Measurements from ENCODE around the gene TPT1. TPM values are rescaled to one million over a fixed set of nuclear protein-coding genes. Genes with fewer than 3 reads are reported as not detected.

The TPT1 gene
- polyA plus RNA-seq, 1 of the 3 experiments (the other 2 are of a cell fraction), result 1,919 TPM

GRCh38 chr13:45333251-45333976 is 7.6 kb downstream of the TPT1 start:
- Histone ChIP-seq H2AFZ (ENCODE audit: low read depth) (no peak overlapping the region), H3K4me1 (ENCODE audit: control insufficient read depth in 1 of 2, insufficient read depth in 2 of 2, low read depth in 1 of 2, low read length in 1 of 2) (peaks cover 5 to 64% of the 10 kb centered on the region in 2 experiments), H3K4me2 (peak overlapping the region; percentile 53; the same call in 1 of the 2 replicates), H4K20me1 (ENCODE audit: insufficient read depth) (peaks cover 64% of the 10 kb centered on the region), H3K9me3 (no peaks in the 10 kb centered on the region), H3K27me3 (ENCODE audit: insufficient read depth) (no peaks in the 10 kb centered on the region), H3F3A (replicated peaks; ENCODE audit: insufficient read depth) (peaks cover 98% of the 10 kb centered on the region), H3K9ac (peak overlapping the region; percentile 16; the same call in 1 of the 2 replicates), H3K36me3 (replicated peaks in 1 of 2; ENCODE audit: control insufficient read depth in 1 of 2, insufficient read depth in 2 of 2, low read length in 1 of 2) (peaks cover 38 to 42% of the 10 kb centered on the region in 2 experiments), H3K79me2 (ENCODE audit: insufficient read depth) (peaks cover 31% of the 10 kb centered on the region), H3K27ac (ENCODE audit: low read depth in 2 of 2, low read length in 1 of 2) (peak overlapping the region in 1 of 2 experiments; percentile 86; a peak in 2 of 4 replicates), H3K9me2 (no peaks in the 10 kb centered on the region), H3K4me3 (ENCODE audit: low read depth in 2 of 2, low read length in 1 of 2) (no peak overlapping the region)
- CTCF ChIA-PET, result no interaction called here
- WGBS (ENCODE audit: low lambda C conversion rate), result 69% methylated on average over 3 of the region's 3 CpGs
- no peak for DNase-seq
- POLR2A ChIA-PET, result interaction anchor here (1.0 to 1.8 kb wide), 2 partner anchors 9 to 10 kb away, joined by 4 to 5 read pairs; no protein-coding TSS in a partner anchor
- TF ChIP-seq ZBTB33 (IDR thresholded peaks at IDR 0.05; ENCODE audit: borderline replicate concordance, low read depth) (no peak), RXRA (IDR thresholded peaks at IDR 0.05; ENCODE audit: borderline replicate concordance, low read depth) (no peak), PBX3 (IDR thresholded peaks at IDR 0.05) (no peak), SIN3A (IDR thresholded peaks at IDR 0.05; ENCODE audit: borderline replicate concordance, low read depth, low read length) (no peak), TEAD4 (IDR thresholded peaks at IDR 0.05; ENCODE audit: borderline replicate concordance, insufficient read depth) (no peak), MEF2A (IDR thresholded peaks at IDR 0.05; ENCODE audit: borderline replicate concordance, low read depth) (no peak), MAX (IDR thresholded peaks at IDR 0.05; ENCODE audit: low read depth) (no peak), FOXJ3 (CRISPR knock-in tag; IDR thresholded peaks at IDR 0.05) (no peak), RAD21 (IDR thresholded peaks at IDR 0.05; ENCODE audit: low read length) (no peak), EZH2phosphoT487 (IDR thresholded peaks at IDR 0.05; ENCODE audit: borderline replicate concordance, low read depth) (no peak)
- TF ChIP-seq, protein P1, sequence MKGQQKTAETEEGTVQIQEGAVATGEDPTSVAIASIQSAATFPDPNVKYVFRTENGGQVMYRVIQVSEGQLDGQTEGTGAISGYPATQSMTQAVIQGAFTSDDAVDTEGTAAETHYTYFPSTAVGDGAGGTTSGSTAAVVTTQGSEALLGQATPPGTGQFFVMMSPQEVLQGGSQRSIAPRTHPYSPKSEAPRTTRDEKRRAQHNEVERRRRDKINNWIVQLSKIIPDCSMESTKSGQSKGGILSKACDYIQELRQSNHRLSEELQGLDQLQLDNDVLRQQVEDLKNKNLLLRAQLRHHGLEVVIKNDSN (IDR thresholded peaks at IDR 0.05; ENCODE audit: borderline replicate concordance, low read depth), result no peak
- TF ChIP-seq, protein P2, sequence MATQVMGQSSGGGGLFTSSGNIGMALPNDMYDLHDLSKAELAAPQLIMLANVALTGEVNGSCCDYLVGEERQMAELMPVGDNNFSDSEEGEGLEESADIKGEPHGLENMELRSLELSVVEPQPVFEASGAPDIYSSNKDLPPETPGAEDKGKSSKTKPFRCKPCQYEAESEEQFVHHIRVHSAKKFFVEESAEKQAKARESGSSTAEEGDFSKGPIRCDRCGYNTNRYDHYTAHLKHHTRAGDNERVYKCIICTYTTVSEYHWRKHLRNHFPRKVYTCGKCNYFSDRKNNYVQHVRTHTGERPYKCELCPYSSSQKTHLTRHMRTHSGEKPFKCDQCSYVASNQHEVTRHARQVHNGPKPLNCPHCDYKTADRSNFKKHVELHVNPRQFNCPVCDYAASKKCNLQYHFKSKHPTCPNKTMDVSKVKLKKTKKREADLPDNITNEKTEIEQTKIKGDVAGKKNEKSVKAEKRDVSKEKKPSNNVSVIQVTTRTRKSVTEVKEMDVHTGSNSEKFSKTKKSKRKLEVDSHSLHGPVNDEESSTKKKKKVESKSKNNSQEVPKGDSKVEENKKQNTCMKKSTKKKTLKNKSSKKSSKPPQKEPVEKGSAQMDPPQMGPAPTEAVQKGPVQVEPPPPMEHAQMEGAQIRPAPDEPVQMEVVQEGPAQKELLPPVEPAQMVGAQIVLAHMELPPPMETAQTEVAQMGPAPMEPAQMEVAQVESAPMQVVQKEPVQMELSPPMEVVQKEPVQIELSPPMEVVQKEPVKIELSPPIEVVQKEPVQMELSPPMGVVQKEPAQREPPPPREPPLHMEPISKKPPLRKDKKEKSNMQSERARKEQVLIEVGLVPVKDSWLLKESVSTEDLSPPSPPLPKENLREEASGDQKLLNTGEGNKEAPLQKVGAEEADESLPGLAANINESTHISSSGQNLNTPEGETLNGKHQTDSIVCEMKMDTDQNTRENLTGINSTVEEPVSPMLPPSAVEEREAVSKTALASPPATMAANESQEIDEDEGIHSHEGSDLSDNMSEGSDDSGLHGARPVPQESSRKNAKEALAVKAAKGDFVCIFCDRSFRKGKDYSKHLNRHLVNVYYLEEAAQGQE (IDR thresholded peaks at IDR 0.05; ENCODE audit: low read depth, low read length), result no peak
